Vagina (tissue), 2 donors: ENCODE results near the gene PDE8A. TPM values are rescaled to one million over a fixed set of nuclear protein-coding genes. Genes with fewer than 3 reads are reported as not detected.
A peak's percentile ranks its signal among the peaks of the same experiment; 100 is the strongest.

Experiments
- DNase-seq, 2 donors: peaks; one replicate each; pipeline ENCODE4 v3.0.0-alpha.2; 2017; ENCODE audit errors: extremely low spot score in 2 of 2
- H3K27ac ChIP-seq: fragments of 200-600 bp; sonication (generic); one replicate; pipeline ENCODE4 v1.5.1; 2019
- H3K27me3 ChIP-seq: fragments of 200-600 bp; sonication (generic); one replicate; pipeline ENCODE4 v1.5.1; 2019
- H3K36me3 ChIP-seq, 2 donors: fragments of 200-600 bp; sonication (generic); one replicate each; pipeline ENCODE4 v1.5.1; 2017 to 2019
- H3K4me1 ChIP-seq: fragments of 200-600 bp; sonication (generic); one replicate; pipeline ENCODE4 v1.5.1; 2019
- H3K4me3 ChIP-seq, 2 donors: fragments of 200-600 bp; sonication (generic); 1 replicate in 1 of 2; 2 replicates in 1 of 2; pipeline ENCODE4 v1.5.1; 2016 to 2019
- H3K9me3 ChIP-seq: fragments of 200-600 bp; sonication (generic); one replicate; pipeline ENCODE4 v1.5.1; 2019
- POLR2A ChIP-seq, 2 donors: fragments of 450-650 bp; IDR thresholded peaks; one replicate each; pipeline ENCODE4 v1.6.1; 2017; ENCODE audit warnings: antibody characterized with exemption in 2 of 2, mild to moderate bottlenecking in 2 of 2, moderate library complexity in 2 of 2
- POLR2AphosphoS5 ChIP-seq, 2 donors: sonication (generic); formaldehyde crosslinking; IDR thresholded peaks; one replicate each; pipeline ENCODE4 v1.9.0; 2017; ENCODE audit warnings: antibody characterized with exemption in 2 of 2, mild to moderate bottlenecking in 2 of 2, low read depth in 1 of 2; ENCODE audit not compliant: insufficient read depth in 1 of 2
- intact Hi-C: fragments of 100-400 bp; cut with DNase I; formaldehyde crosslinking; loops from one replicate; pipeline ENCODE4 v1.15.1; 2023
- total RNA-seq: library from RNA; depleted of rRNA; stranded (reverse); fragments of >200 nt; gene quantifications from one replicate; pipeline ENCODE4 v1.2.3, GENCODE V29; 2016
- TF ChIP-seq, protein P1 (sequence below), 3 experiments: fragments of 450-650 bp in 2 of 3; fragments of 200-600 bp in 1 of 3; sonication (generic) in 1 of 3; IDR thresholded peaks; one replicate each; pipeline ENCODE4 v1.5.1; 2017 to 2019; ENCODE audit warnings: antibody characterized with exemption in 3 of 3, mild to moderate bottlenecking in 2 of 3, moderate library complexity in 2 of 3

Gene PDE8A
- total RNA-seq, 1 donor from 2014 or later, result 33.9 TPM

- TF ChIP-seq POLR2AphosphoS5 (IDR thresholded peaks at IDR 0.05; ENCODE audit: insufficient read depth in 1 of 2, low read depth in 1 of 2) (peak in 1 of 2 donors; percentile 71), POLR2A (IDR thresholded peaks at IDR 0.05) (no peak)
- H3K27ac ChIP-seq, result peak overlapping the region; percentile 1
- no peak overlapping the region for H3K4me3 ChIP-seq
- no peaks in the 10 kb centered on the region for H3K9me3 ChIP-seq
- no peaks in the 10 kb centered on the region for H3K36me3 ChIP-seq
- H3K27me3 ChIP-seq, result no peaks in the 10 kb centered on the region
- no peak for DNase-seq
- peaks cover 8% of the 10 kb centered on the region for H3K4me1 ChIP-seq
- intact Hi-C loops, result no loop called here
These were observed 65.8 kb downstream of the PDE8A start for GRCh38 chr15:85047271-85047948.

DNA sequence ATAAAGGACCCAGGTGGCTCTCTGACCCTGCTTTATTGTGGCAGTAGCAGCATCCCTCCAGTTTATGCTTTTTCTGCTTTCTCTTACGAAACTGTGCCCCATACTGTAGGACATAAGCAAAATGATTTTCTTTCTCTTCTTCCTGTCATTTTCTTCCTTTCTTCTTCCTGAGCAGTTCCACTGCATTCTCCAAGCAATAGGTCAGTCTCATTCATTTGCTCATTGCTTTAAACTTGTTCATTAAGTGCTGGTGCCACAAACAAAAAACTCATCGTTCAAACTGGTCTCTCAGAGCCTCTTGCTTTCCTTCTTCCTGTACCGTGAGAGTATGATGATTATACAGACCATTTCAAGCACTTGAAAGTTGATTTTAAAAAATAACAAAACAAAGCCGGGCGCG, 66.8 kb downstream of the PDE8A start:
- no peaks in the 10 kb centered on the region for H3K27me3 ChIP-seq
- TF ChIP-seq POLR2A (IDR thresholded peaks at IDR 0.05) (no peak), POLR2AphosphoS5 (IDR thresholded peaks at IDR 0.05; ENCODE audit: insufficient read depth in 1 of 2, low read depth in 1 of 2) (no peak)
- TF ChIP-seq, protein P1, sequence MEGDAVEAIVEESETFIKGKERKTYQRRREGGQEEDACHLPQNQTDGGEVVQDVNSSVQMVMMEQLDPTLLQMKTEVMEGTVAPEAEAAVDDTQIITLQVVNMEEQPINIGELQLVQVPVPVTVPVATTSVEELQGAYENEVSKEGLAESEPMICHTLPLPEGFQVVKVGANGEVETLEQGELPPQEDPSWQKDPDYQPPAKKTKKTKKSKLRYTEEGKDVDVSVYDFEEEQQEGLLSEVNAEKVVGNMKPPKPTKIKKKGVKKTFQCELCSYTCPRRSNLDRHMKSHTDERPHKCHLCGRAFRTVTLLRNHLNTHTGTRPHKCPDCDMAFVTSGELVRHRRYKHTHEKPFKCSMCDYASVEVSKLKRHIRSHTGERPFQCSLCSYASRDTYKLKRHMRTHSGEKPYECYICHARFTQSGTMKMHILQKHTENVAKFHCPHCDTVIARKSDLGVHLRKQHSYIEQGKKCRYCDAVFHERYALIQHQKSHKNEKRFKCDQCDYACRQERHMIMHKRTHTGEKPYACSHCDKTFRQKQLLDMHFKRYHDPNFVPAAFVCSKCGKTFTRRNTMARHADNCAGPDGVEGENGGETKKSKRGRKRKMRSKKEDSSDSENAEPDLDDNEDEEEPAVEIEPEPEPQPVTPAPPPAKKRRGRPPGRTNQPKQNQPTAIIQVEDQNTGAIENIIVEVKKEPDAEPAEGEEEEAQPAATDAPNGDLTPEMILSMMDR (IDR thresholded peaks at IDR 0.05), result no peak
- intact Hi-C loops, result no loop called here
- peaks cover 8% of the 10 kb centered on the region for H3K4me1 ChIP-seq
- H3K27ac ChIP-seq, result no peak overlapping the region
- no peak overlapping the region for H3K4me3 ChIP-seq
- no peaks in the 10 kb centered on the region for H3K36me3 ChIP-seq
- H3K9me3 ChIP-seq, result no peaks in the 10 kb centered on the region
- no peak for DNase-seq

GRCh38 chr15:85049805-85050204, 68.1 kb downstream of the PDE8A start:
- intact Hi-C loops, result no loop called here

DNA sequence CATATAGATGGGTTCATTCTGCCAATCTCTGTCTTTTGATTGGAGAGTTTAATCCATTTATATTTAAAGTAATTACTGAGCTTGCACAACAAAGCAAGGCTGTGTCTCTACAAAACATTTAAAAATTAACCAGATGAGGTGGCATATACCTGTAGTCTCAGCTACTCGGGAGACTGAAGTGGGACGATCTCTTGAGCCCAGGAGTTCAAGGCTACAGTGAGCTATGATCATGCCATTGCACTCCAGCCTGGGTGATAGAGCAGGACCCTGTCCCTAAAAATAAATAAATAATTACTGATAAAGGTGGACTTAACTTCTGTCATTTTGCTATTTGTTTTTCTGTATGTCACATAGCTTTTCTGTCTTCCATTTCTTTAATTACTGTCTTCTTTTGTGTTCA, 78.1 kb downstream of the PDE8A start:
- H3K36me3 ChIP-seq, result no peaks in the 10 kb centered on the region
- no peaks in the 10 kb centered on the region for H3K27me3 ChIP-seq
- no peak for DNase-seq
- H3K27ac ChIP-seq, result no peak overlapping the region
- H3K4me3 ChIP-seq, result no peak overlapping the region
- no peaks in the 10 kb centered on the region for H3K4me1 ChIP-seq
- intact Hi-C loops, result no loop called here
- no peaks in the 10 kb centered on the region for H3K9me3 ChIP-seq
- no peak for TF ChIP-seq POLR2A (IDR thresholded peaks at IDR 0.05)
- TF ChIP-seq, protein P1 (IDR thresholded peaks at IDR 0.05), result no peak
- no peak for TF ChIP-seq POLR2AphosphoS5 (IDR thresholded peaks at IDR 0.05; ENCODE audit: insufficient read depth in 1 of 2, low read depth in 1 of 2)

More at GRCh38 chr15:85049805-85050204, 68.1 kb downstream of the PDE8A start:
- no peak for TF ChIP-seq POLR2A (IDR thresholded peaks at IDR 0.05)
- no peak for TF ChIP-seq POLR2AphosphoS5 (IDR thresholded peaks at IDR 0.05; ENCODE audit: insufficient read depth in 1 of 2, low read depth in 1 of 2)
- TF ChIP-seq, protein P1 (IDR thresholded peaks at IDR 0.05), result no peak
- Histone ChIP-seq H3K4me1 (peaks cover 8% of the 10 kb centered on the region), H3K36me3 (no peaks in the 10 kb centered on the region), H3K27me3 (no peaks in the 10 kb centered on the region), H3K9me3 (no peaks in the 10 kb centered on the region), H3K27ac (no peak overlapping the region), H3K4me3 (no peak overlapping the region)
- no peak for DNase-seq

- no peak overlapping the region for H3K4me3 ChIP-seq
- no peaks in the 10 kb centered on the region for H3K9me3 ChIP-seq
- H3K27ac ChIP-seq, result no peak overlapping the region
- H3K27me3 ChIP-seq, result no peaks in the 10 kb centered on the region
- DNase-seq, result no peak
- no peaks in the 10 kb centered on the region for H3K36me3 ChIP-seq
- intact Hi-C loops, result no loop called here
- no peaks in the 10 kb centered on the region for H3K4me1 ChIP-seq
- TF ChIP-seq, protein P1 (IDR thresholded peaks at IDR 0.05), result no peak
- TF ChIP-seq POLR2A (IDR thresholded peaks at IDR 0.05) (no peak), POLR2AphosphoS5 (IDR thresholded peaks at IDR 0.05; ENCODE audit: insufficient read depth in 1 of 2, low read depth in 1 of 2) (no peak)
These were observed 80.9 kb downstream of the PDE8A start for GRCh38 chr15:85062560-85062959.
